K562 (cell line): Measurements from ENCODE around the gene PURA. TPM values are rescaled to one million over a fixed set of nuclear protein-coding genes. Genes with fewer than 3 reads are reported as not detected.

Source experiments
- ATAC-seq: fragments of 200-7000 bp; cut with Tn5 transposase; 3 replicates; pipeline ENCODE4 v1.9.1; 2020; ENCODE audit warnings: moderate library complexity
- BruUV-seq: library from RNA; stranded (reverse); fragments of 400-500 nt; replicated peaks from 2 replicates; lab custom pipeline; 2021; lab: Mats Ljungman, UMichigan
- CTCF ChIA-PET: fragments of 300-600 bp; formaldehyde crosslinking; extraction: SDS; loops from one replicate; lab custom pipeline; 2021; ENCODE audit warnings: low intra/inter-chr PET ratio; lab: Yijun Ruan, JAX
- POLR2A ChIA-PET: fragments of 300-600, 350-650 bp; sonication (Branson Sonifier 250); formaldehyde crosslinking; extraction: SDS; loops from one replicate; lab custom pipeline; 2021; ENCODE audit warnings: antibody characterized with exemption, inconsistent platforms; lab: Yijun Ruan, JAX
- DNase-seq, 4 experiments: peaks; one replicate each; pipeline versions ENCODE4 v3.0.0 to v3.0.0-alpha.2; 2011 to 2018; ENCODE audit warnings: low spot score in 3 of 4, mixed read lengths in 3 of 4; ENCODE audit errors: extremely low read depth in 1 of 4
- FAIRE-seq: peaks from 2 replicates; lab custom pipeline; 2011; peaks lifted over from hg19 to GRCh38; lab: Jason Lieb, UNC
- H2AFZ ChIP-seq: 2 replicates; pipeline ENCODE4 v1.6.0; 2011; ENCODE audit warnings: low read depth, low read length, control low read depth, inconsistent platforms
- H3K27ac ChIP-seq: fragments of 200-600 bp; 3 replicates; pipeline ENCODE4 v1.8.0; 2011; ENCODE audit warnings: low read depth, mild to moderate bottlenecking, control low read depth, inconsistent platforms, low read length, moderate library complexity, mixed read lengths; ENCODE audit errors: extremely low read depth
- H3K27me3 ChIP-seq, 2 experiments: fragments of 300-600 bp in 1 of 2; 2 replicates in 1 of 2; 3 replicates in 1 of 2; pipeline versions ENCODE4 v1.6.0 to v1.8.0; 2011; ENCODE audit warnings: inconsistent platforms in 2 of 2, low read length in 2 of 2, mild to moderate bottlenecking in 1 of 2, mixed read lengths in 1 of 2, moderate library complexity in 1 of 2; ENCODE audit not compliant: control insufficient read depth in 2 of 2, insufficient read depth in 2 of 2
- H3K36me3 ChIP-seq: fragments of 300-600 bp; 3 replicates; pipeline ENCODE4 v1.8.0; 2011; ENCODE audit warnings: mild to moderate bottlenecking, low read length, inconsistent platforms; ENCODE audit not compliant: control insufficient read depth, insufficient read depth
- H3K4me1 ChIP-seq, 2 experiments: fragments of 200-600 bp in 1 of 2; replicated peaks in 1 of 2; 2 replicates in 1 of 2; 3 replicates in 1 of 2; pipeline versions ENCODE4 v1.5.1 to v1.8.0; 2011; ENCODE audit warnings: inconsistent platforms in 2 of 2, low read length in 2 of 2, mild to moderate bottlenecking in 1 of 2, mixed read lengths in 1 of 2, moderate library complexity in 1 of 2; ENCODE audit not compliant: control insufficient read depth in 2 of 2, insufficient read depth in 2 of 2
- H3K4me2 ChIP-seq: 2 replicates; pipeline ENCODE4 v1.6.1; 2011; ENCODE audit warnings: low read length, control low read depth, inconsistent platforms, mixed read lengths; ENCODE audit not compliant: insufficient read depth
- H3K4me3 ChIP-seq: fragments of 200-600 bp; sonication (generic), shearing (Covaris generic); 2 replicates; pipeline ENCODE4 v1.5.1; 2016; ENCODE audit warnings: control low read depth, inconsistent platforms
- H3K79me2 ChIP-seq: fragments of 200-600 bp; 3 replicates; pipeline ENCODE4 v1.8.0; 2011; ENCODE audit warnings: low read length, inconsistent platforms; ENCODE audit not compliant: control insufficient read depth, insufficient read depth
- H3K9ac ChIP-seq, 2 experiments: 2 replicates each; pipeline versions ENCODE4 v1.6.0 to v1.6.1; 2011; ENCODE audit warnings: low read depth in 2 of 2, low read length in 2 of 2, control low read depth in 1 of 2, inconsistent platforms in 1 of 2, mild to moderate bottlenecking in 1 of 2, mixed read lengths in 1 of 2; ENCODE audit not compliant: insufficient read depth in 1 of 2
- H3K9me1 ChIP-seq: one replicate; pipeline ENCODE4 v1.6.0; 2011; ENCODE audit warnings: inconsistent platforms, mild to moderate bottlenecking, low read length, moderate library complexity; ENCODE audit not compliant: control insufficient read depth, insufficient read depth
- H3K9me3 ChIP-seq: replicated peaks from 2 replicates; pipeline ENCODE4 v1.5.1; 2011; ENCODE audit warnings: low read depth, low read length, inconsistent platforms; ENCODE audit not compliant: control insufficient read depth, insufficient read depth
- H4K20me1 ChIP-seq: replicated peaks from 2 replicates; pipeline ENCODE4 v1.6.1; 2011; ENCODE audit warnings: low read length, inconsistent platforms, mixed read lengths; ENCODE audit not compliant: control insufficient read depth, insufficient read depth
- BCL6 ChIP-seq: fragments of 250-450 bp; sonication (Bioruptor Pico); IDR thresholded peaks from 2 replicates; pipeline ENCODE4 v1.4.0; 2020
- HDAC8 ChIP-seq: fragments of 450-650 bp; IDR thresholded peaks from 2 replicates; pipeline ENCODE4 v1.6.1; 2016; ENCODE audit warnings: mild to moderate bottlenecking, missing genetic modification characterization, moderate library complexity, missing compliant biosample characterization
- MECOM ChIP-seq: fragments of 250-450 bp; sonication (Bioruptor Pico); IDR thresholded peaks from 2 replicates; pipeline ENCODE4 v1.8.0; 2022; ENCODE audit warnings: inconsistent platforms
- NONO ChIP-seq, 2 experiments: fragments of 200-400 bp in 1 of 2; fragments of 450-650 bp in 1 of 2; formaldehyde crosslinking in 1 of 2; IDR thresholded peaks; 2 replicates each; pipeline ENCODE4 v1.6.1; 2017; ENCODE audit warnings: low read depth in 2 of 2, mild to moderate bottlenecking in 2 of 2, moderate library complexity in 2 of 2, low read length in 1 of 2
- RFX5 ChIP-seq: IDR thresholded peaks from 2 replicates; pipeline ENCODE4 v1.6.1; 2011; ENCODE audit warnings: low read depth, mild to moderate bottlenecking, improper control_type of control experiment, low read length
- ZKSCAN1 ChIP-seq: fragments of 150-350 bp; IDR thresholded peaks from 2 replicates; pipeline ENCODE4 v1.6.1; 2016; ENCODE audit warnings: low read depth, low read length
- ZNF518B ChIP-seq: fragments of 250-450 bp; sonication (Bioruptor Pico); IDR thresholded peaks from 2 replicates; pipeline ENCODE4 v1.5.0; 2021; ENCODE audit warnings: mild to moderate bottlenecking, moderate library complexity
- WGBS: fragments of 100-300 bp; shearing (Covaris generic); methylation state at CpG from one replicate; pipeline ENCODE4 v1.1.6; 2016; ENCODE audit warnings: low coverage, mixed read lengths; ENCODE audit not compliant: insufficient coverage; ENCODE audit errors: missing lambda C conversion rate; 5-methylcytosine and 5-hydroxymethylcytosine counted together
- in situ Hi-C: fragments of 300-500 bp; cut with MboI; formaldehyde crosslinking; loops from 4 replicates; pipeline ENCODE4 v1.15.0; 2018; ENCODE audit warnings: inconsistent platforms, mixed read lengths
- intact Hi-C: fragments of 100-400 bp; cut with micrococcal nuclease; formaldehyde crosslinking; loops from 2 replicates; pipeline ENCODE4 v1.14.2; 2022
- polyA plus RNA-seq, 8 experiments: library from polyadenylated mRNA; depleted of rRNA in 4 of 8; stranded (reverse) in 5 of 8; unstranded in 3 of 8; fragments of >200 nt; fragmentation: Nextera tagmentation in 2 of 8; fragmentation: Illumina TruSeq in 1 of 8; extraction: Ambion mirVana in 2 of 8; extraction: Trizol in 1 of 8; gene quantifications; 2 replicates each; pipeline versions ENCODE4 v1.2.1 to v1.2.3, GENCODE V29; 2011 to 2014; ENCODE audit warnings: inconsistent platforms in 1 of 8, missing spikeins in 1 of 8
- total RNA-seq, 7 experiments: library from RNA; depleted of rRNA in 6 of 7; stranded (reverse); fragments of >200 nt in 6 of 7; fragmentation: Illumina TruSeq in 2 of 7; extraction: Trizol in 2 of 7; gene quantifications; 2 replicates each; pipeline versions ENCODE4 v1.2.1 to v1.2.3, GENCODE V29; 2011 to 2021; ENCODE audit warnings: low replicate concordance in 1 of 7

Gene PURA
- total and polyA plus RNA-seq, 9 of the 15 experiments (the other 6 are each of a cell fraction or from before 2014, with no cell fraction given) = 3.2 to 11.1 (median 5.4) TPM

- in situ Hi-C loops = no loop called here
- ATAC-seq = no peak
These were observed 33.6 kb downstream of the PURA start for GRCh38 chr5:140147460-140147859.

More at GRCh38 chr5:140147460-140147859, 33.6 kb downstream of the PURA start:
- intact Hi-C loops = no loop called here
- Histone ChIP-seq H3K36me3 (no peaks in the 10 kb centered on the region), H4K20me1 (peaks cover 30% of the 10 kb centered on the region), H3K9ac (no peak overlapping the region), H3K9me3 (no peaks in the 10 kb centered on the region), H3K4me2 (no peak overlapping the region), H3K4me3 (no peak overlapping the region), H3K27me3 (peaks cover 0 to 19% of the 10 kb centered on the region in 2 experiments; a peak in 2 of 5 replicates), H3K79me2 (no peaks in the 10 kb centered on the region), H3K27ac (no peak overlapping the region), H3K9me1 (no peaks in the 10 kb centered on the region), H2AFZ (no peak overlapping the region), H3K4me1 (peaks cover 2 to 16% of the 10 kb centered on the region in 2 experiments; a peak in 3 of 5 replicates)
- POLR2A ChIA-PET = interaction anchor here (1.4 kb wide), 1 partner anchor 12 kb away, joined by 4 read pairs; no protein-coding TSS in a partner anchor
- no peak for DNase-seq
- CTCF ChIA-PET = interaction anchor here (1.0 to 6.7 kb wide), 2 partner anchors 9 to 72 kb away, joined by 4 to 59 read pairs; no protein-coding TSS in a partner anchor
- TF ChIP-seq ZNF518B (CRISPR knock-in tag) (no peak), RFX5 (no peak), ZKSCAN1 (no peak), HDAC8 (tag) (no peak), NONO (IDR thresholded peaks at IDR 0.05; ENCODE audit: low read depth in 2 of 2, low read length in 1 of 2) (no peak), BCL6 (CRISPR knock-in tag) (no peak), MECOM (CRISPR knock-in tag) (no peak)
- no peak for FAIRE-seq
- WGBS = 11% methylated on average over 1 of the region's 1 CpG
- BruUV-seq = no TSS peak
